K562 (cell line): Measurements from ENCODE around the gene TRIM27. TPM values are rescaled to one million over a fixed set of nuclear protein-coding genes. Genes with fewer than 3 reads are reported as not detected.

Source experiments
- CBX3 ChIP-seq, 2 experiments: IDR thresholded peaks; 1 replicate in 1 of 2; 2 replicates in 1 of 2; pipeline ENCODE4 v1.6.1; 2012; ENCODE audit warnings: inconsistent platforms in 2 of 2, low read length in 2 of 2, borderline replicate concordance in 1 of 2, control low read depth in 1 of 2
- CREB3 ChIP-seq: fragments of 450-650 bp; conservative IDR thresholded peaks from 2 replicates; pipeline ENCODE4 v1.6.1; 2016; ENCODE audit warnings: missing genetic modification characterization, low read depth, mild to moderate bottlenecking, missing compliant biosample characterization, moderate library complexity
- DIDO1 ChIP-seq: fragments of 450-650 bp; IDR thresholded peaks from 2 replicates; pipeline ENCODE4 v1.6.1; 2016; ENCODE audit warnings: low read depth, missing biosample characterization, missing genetic modification characterization
- GATAD2B ChIP-seq: fragments of 450-650 bp; IDR thresholded peaks from 2 replicates; pipeline ENCODE4 v1.6.1; 2017; ENCODE audit warnings: mild to moderate bottlenecking, borderline replicate concordance
- HLTF ChIP-seq: fragments of 450-650 bp; IDR thresholded peaks from 2 replicates; pipeline ENCODE4 v1.6.1; 2016
- HMGN3 ChIP-seq: IDR thresholded peaks from 2 replicates; pipeline ENCODE4 v1.6.1; 2011; ENCODE audit warnings: borderline replicate concordance, low read depth, mild to moderate bottlenecking, mixed read lengths, low read length; ENCODE audit not compliant: insufficient read length; ENCODE audit errors: extremely low read depth
- MTA1 ChIP-seq: fragments of 450-650 bp; IDR thresholded peaks from 2 replicates; pipeline ENCODE4 v1.6.1; 2017; ENCODE audit warnings: borderline replicate concordance
- MTA2 ChIP-seq: fragments of 450-650 bp; IDR thresholded peaks from 2 replicates; pipeline ENCODE4 v1.6.1; 2016; ENCODE audit warnings: low read depth
- NFIX ChIP-seq: fragments of 250-450 bp; sonication (Bioruptor Pico); IDR thresholded peaks from 2 replicates; pipeline ENCODE4 v1.4.0; 2020; ENCODE audit warnings: low read depth, mild to moderate bottlenecking, moderate library complexity
- NRF1 ChIP-seq, 2 experiments: fragments of 450-650 bp; IDR thresholded peaks in 1 of 2; conservative IDR thresholded peaks in 1 of 2; 2 replicates each; pipeline ENCODE4 v1.6.1; 2014; ENCODE audit warnings: mild to moderate bottlenecking in 2 of 2
- SREBF1 ChIP-seq: fragments of 150-350 bp; IDR thresholded peaks from 2 replicates; pipeline ENCODE4 v1.6.1; 2014; ENCODE audit warnings: antibody characterized with exemption, low read depth, low read length, borderline replicate concordance
- ZBTB11 ChIP-seq, 3 experiments: fragments of 200-800 bp in 1 of 3; fragments of 250-450 bp in 1 of 3; fragments of 450-650 bp in 1 of 3; sonication (Bioruptor Pico) in 1 of 3; sonication (Bioruptor generic) in 1 of 3; formaldehyde crosslinking in 1 of 3; IDR thresholded peaks; 2 replicates each; pipeline versions ENCODE4 v1.6.1 to v1.8.0; 2016 to 2022; ENCODE audit warnings: mild to moderate bottlenecking in 2 of 3, missing genetic modification characterization in 2 of 3, missing compliant biosample characterization in 1 of 3, moderate library complexity in 1 of 3
- ZBTB17 ChIP-seq: fragments of 450-650 bp; formaldehyde crosslinking; IDR thresholded peaks from 2 replicates; pipeline ENCODE4 v1.4.0; 2020; ENCODE audit warnings: mild to moderate bottlenecking
- ZNF212 ChIP-seq: fragments of 450-650 bp; formaldehyde crosslinking; IDR thresholded peaks from 2 replicates; pipeline ENCODE4 v1.4.0; 2020; ENCODE audit warnings: mild to moderate bottlenecking
- ZNF609 ChIP-seq: sonication (generic); formaldehyde crosslinking; IDR thresholded peaks from 2 replicates; pipeline ENCODE4 v1.8.1; 2023; ENCODE audit warnings: missing genetic modification reagents, mild to moderate bottlenecking, borderline replicate concordance
- ZNF740 ChIP-seq, 3 experiments: fragments of 200-800 bp in 1 of 3; sonication (Bioruptor generic) in 1 of 3; sonication (generic) in 1 of 3; formaldehyde crosslinking in 1 of 3; IDR thresholded peaks; 2 replicates each; pipeline versions ENCODE4 v1.6.1 to v1.8.0; 2016 to 2022; ENCODE audit warnings: mild to moderate bottlenecking in 2 of 3, missing compliant biosample characterization in 2 of 3, missing genetic modification characterization in 2 of 3, missing genetic modification reagents in 1 of 3
- polyA plus RNA-seq, 8 experiments: library from polyadenylated mRNA; depleted of rRNA in 4 of 8; stranded (reverse) in 5 of 8; unstranded in 3 of 8; fragments of >200 nt; fragmentation: Nextera tagmentation in 2 of 8; fragmentation: Illumina TruSeq in 1 of 8; extraction: Ambion mirVana in 2 of 8; extraction: Trizol in 1 of 8; gene quantifications; 2 replicates each; pipeline versions ENCODE4 v1.2.1 to v1.2.3, GENCODE V29; 2011 to 2014; ENCODE audit warnings: inconsistent platforms in 1 of 8, missing spikeins in 1 of 8
- total RNA-seq, 7 experiments: library from RNA; depleted of rRNA in 6 of 7; stranded (reverse); fragments of >200 nt in 6 of 7; fragmentation: Illumina TruSeq in 2 of 7; extraction: Trizol in 2 of 7; gene quantifications; 2 replicates each; pipeline versions ENCODE4 v1.2.1 to v1.2.3, GENCODE V29; 2011 to 2021; ENCODE audit warnings: low replicate concordance in 1 of 7

The TRIM27 gene
- total and polyA plus RNA-seq, 9 of the 15 experiments (the other 6 are each of a cell fraction or from before 2014, with no cell fraction given): 37.7 to 235 (median 122) TPM

- no peak for TF ChIP-seq ZBTB11 (CRISPR knock-in tag; IDR thresholded peaks at IDR 0.05)
- no peak for TF ChIP-seq NFIX (CRISPR knock-in tag)
- TF ChIP-seq ZBTB17 (CRISPR knock-in tag): peak; percentile 56
- peak; percentile 91 for TF ChIP-seq HMGN3
- TF ChIP-seq CBX3 (IDR thresholded peaks at IDR 0.05; ENCODE audit: borderline replicate concordance in 1 of 2, low read length in 2 of 2): peak in 1 of 2 experiments; percentile 12; a peak in 1 of 3 replicates
- TF ChIP-seq HLTF: no peak
- no peak for TF ChIP-seq MTA1
- TF ChIP-seq CREB3 (tag): no peak
- no peak for TF ChIP-seq GATAD2B
- no peak for TF ChIP-seq ZNF212 (CRISPR knock-in tag)
- TF ChIP-seq ZNF609 (CRISPR knock-in tag): peak; percentile 97
- no peak for TF ChIP-seq SREBF1
- TF ChIP-seq DIDO1: no peak
- peak; percentile 85 to 88 for TF ChIP-seq NRF1 (conservative IDR thresholded peaks at IDR 0.05 in 1 of 2, IDR thresholded peaks at IDR 0.05 in 1 of 2)
- TF ChIP-seq ZNF740 (CRISPR knock-in tag; IDR thresholded peaks at IDR 0.05): no peak
- TF ChIP-seq ZNF740 (tag; IDR thresholded peaks at IDR 0.05): no peak
- TF ChIP-seq MTA2: no peak
Observed at GRCh38 chr6:28923318-28924102, at the start of gene TRIM27 (continued).
